ENCODE data around the gene LSM4.
"Not testable (repeated sequence)": the region's sequence is repeated elsewhere in the genome, so short reads cannot be mapped to it uniquely, and the experiment has no call there.

LSM4 gene

GRCh38 chr19:18322759-18323460 is at the start of gene LSM4:
TSS of gene LSM4 (minus strand) at chr19:18323076. CDS start at chr19:18323020, 56 bp downstream.
- DNase-seq, result peak; percentile 94

- no peak for DNase-seq
Observed at GRCh38 chr19:18368504-18369222, 45.8 kb upstream of the LSM4 start.

GRCh38 chr19:18366021-18366435 is 43.2 kb upstream of the LSM4 start:
- DNase-seq, result no peak

GRCh38 chr19:18364826-18365528 is 42.1 kb upstream of the LSM4 start:
- peak; percentile 75 for DNase-seq

- not testable (repeated sequence) for DNase-seq
Observed at GRCh38 chr19:18364277-18364825, 41.5 kb upstream of the LSM4 start.

GRCh38 chr19:18363787-18364186 is 40.9 kb upstream of the LSM4 start:
- DNase-seq, result no peak

- no peak for DNase-seq
Observed at GRCh38 chr19:18362934-18363542, 40.2 kb upstream of the LSM4 start.

- no peak for DNase-seq
Observed at GRCh38 chr19:18361646-18362045, 38.8 kb upstream of the LSM4 start.

- DNase-seq, result no peak
Observed at GRCh38 chr19:18357041-18357440, 34.2 kb upstream of the LSM4 start.

GRCh38 chr19:18354743-18355142 is 31.9 kb upstream of the LSM4 start:
- not testable (repeated sequence) for DNase-seq

GRCh38 chr19:18353378-18354005 is 30.6 kb upstream of the LSM4 start:
- DNase-seq, result no peak

- no peak for DNase-seq
Observed at GRCh38 chr19:18351544-18351943, 28.7 kb upstream of the LSM4 start.

GRCh38 chr19:18350490-18350889 is 27.6 kb upstream of the LSM4 start:
- no peak for DNase-seq

- DNase-seq, result peak; percentile 25
Observed at GRCh38 chr19:18349524-18350128, 26.8 kb upstream of the LSM4 start.

GRCh38 chr19:18348818-18349339 is 26.0 kb upstream of the LSM4 start:
- DNase-seq, result not testable (repeated sequence)

- DNase-seq, result no peak
Observed at GRCh38 chr19:18348171-18348570, 25.3 kb upstream of the LSM4 start.

GRCh38 chr19:18346091-18346490 is 23.2 kb upstream of the LSM4 start:
- DNase-seq, result no peak

- DNase-seq, result no peak
Observed at GRCh38 chr19:18345296-18345695, 22.4 kb upstream of the LSM4 start.

- no peak for DNase-seq
Observed at GRCh38 chr19:18344582-18344950, 21.7 kb upstream of the LSM4 start.

- no peak for DNase-seq
Observed at GRCh38 chr19:18342090-18342632, 19.3 kb upstream of the LSM4 start.

Data from SHP77 treated with DMSO at 0.1 percent for 48 hours (cell line).